Panc1 (cell line): ENCODE data around the gene PPM1H. TPM values are rescaled to one million over a fixed set of nuclear protein-coding genes. Genes with fewer than 3 reads are reported as not detected.
"Not testable (repeated sequence)": the region's sequence is repeated elsewhere in the genome, so short reads cannot be mapped to it uniquely, and the experiment has no call there.

Experiments
- ATAC-seq: fragments of 200-7000 bp; cut with Tn5 transposase; 2 replicates; pipeline ENCODE4 v1.9.1; 2020; ENCODE audit warnings: mild to moderate bottlenecking, moderate library complexity
- BruUV-seq: library from RNA; stranded (reverse); fragments of 400-500 nt; replicated peaks from 2 replicates; lab custom pipeline; 2021; lab: Mats Ljungman, UMichigan
- CTCF ChIA-PET: fragments of 300-600 bp; sonication (Branson Sonifier 250); formaldehyde crosslinking; loops from one replicate; lab custom pipeline; 2022; ENCODE audit warnings: antibody characterized with exemption; lab: Charles Lee
- POLR2A ChIA-PET: fragments of 300-600 bp; sonication (Branson Sonifier 250); formaldehyde crosslinking; loops from one replicate; lab custom pipeline; 2022; ENCODE audit warnings: antibody characterized with exemption; lab: Charles Lee
- DNase-seq: peaks from one replicate; pipeline ENCODE4 v3.0.0-alpha.2; 2010; ENCODE audit warnings: low read depth, low spot score
- H3K27ac ChIP-seq: 2 replicates; pipeline ENCODE4 v1.5.1; 2011; ENCODE audit warnings: mild to moderate bottlenecking, low read length, inconsistent platforms
- H3K27me3 ChIP-seq: fragments of 200-500 bp; sonication (Bioruptor generic); 2 replicates; pipeline ENCODE4 v1.6.0; 2014; ENCODE audit warnings: low read length, inconsistent platforms; ENCODE audit not compliant: control insufficient read depth, insufficient read depth
- H3K36me3 ChIP-seq: fragments of 200-500 bp; sonication (Bioruptor generic); 2 replicates; pipeline ENCODE4 v1.5.1; 2014; ENCODE audit warnings: inconsistent platforms, mild to moderate bottlenecking, low read length, moderate library complexity; ENCODE audit not compliant: control insufficient read depth, insufficient read depth
- H3K4me1 ChIP-seq: 2 replicates; pipeline ENCODE4 v1.5.1; 2011; ENCODE audit warnings: inconsistent platforms, mild to moderate bottlenecking, low read length, moderate library complexity; ENCODE audit not compliant: control insufficient read depth, insufficient read depth
- H3K4me3 ChIP-seq, 2 experiments: 2 replicates each; pipeline ENCODE4 v1.5.1; 2011 to 2012; ENCODE audit warnings: low read depth in 2 of 2, low read length in 2 of 2, mild to moderate bottlenecking in 2 of 2, inconsistent platforms in 1 of 2, moderate library complexity in 1 of 2
- H3K9me3 ChIP-seq: fragments of 200-500 bp; sonication (Bioruptor generic); 2 replicates; pipeline ENCODE4 v1.5.1; 2014; ENCODE audit warnings: low read depth, mild to moderate bottlenecking, inconsistent platforms, low read length, moderate library complexity; ENCODE audit not compliant: control insufficient read depth, insufficient read depth
- CTCF ChIP-seq: fragments of 450-650 bp; IDR thresholded peaks from 2 replicates; pipeline ENCODE4 v1.5.1; 2017; ENCODE audit warnings: mild to moderate bottlenecking
- POLR2AphosphoS5 ChIP-seq: IDR thresholded peaks from 2 replicates; pipeline ENCODE4 v1.6.1; 2012; ENCODE audit warnings: mild to moderate bottlenecking, low read depth, low read length, moderate library complexity
- REST ChIP-seq, 2 experiments: IDR thresholded peaks; 2 replicates each; pipeline ENCODE4 v1.6.1; 2011 to 2012; ENCODE audit warnings: low read depth in 2 of 2, control low read depth in 1 of 2, low read length in 1 of 2, mild to moderate bottlenecking in 1 of 2, moderate library complexity in 1 of 2; ENCODE audit not compliant: insufficient read depth in 1 of 2
- SIN3A ChIP-seq: IDR thresholded peaks from 2 replicates; pipeline ENCODE4 v1.6.1; 2012; ENCODE audit warnings: low read depth, mild to moderate bottlenecking, low read length, moderate library complexity, borderline replicate concordance; ENCODE audit not compliant: insufficient read depth
- TCF7L2 ChIP-seq: IDR thresholded peaks from 2 replicates; pipeline ENCODE4 v1.6.1; 2011; ENCODE audit warnings: mild to moderate bottlenecking, low read depth, low read length, inconsistent platforms
- in situ Hi-C: cut with HindIII; loops from 2 replicates; pipeline ENCODE4 v1.10.0; 2016; ENCODE audit warnings: low sequenced_read_pairs, low pct_unique_long_range_greater_than_20kb
- intact Hi-C: fragments of 100-400 bp; cut with micrococcal nuclease; formaldehyde crosslinking; loops from one replicate; pipeline ENCODE4 v1.10.0; 2022; ENCODE audit not compliant: unreplicated experiment
- total RNA-seq: library from RNA; stranded (reverse); gene quantifications from one replicate; pipeline ENCODE4 v1.2.1, GENCODE V29; 2021; ENCODE audit not compliant: unreplicated experiment

PPM1H gene
- total RNA-seq, 1 experiment from 2014 or later, result 22.9 TPM

- H3K27ac ChIP-seq, result no peak overlapping the region
- intact Hi-C loops, result no loop called here
- in situ Hi-C loops, result no loop called here
- no peaks in the 10 kb centered on the region for H3K36me3 ChIP-seq
- H3K4me3 ChIP-seq, result no peak overlapping the region
- CTCF ChIA-PET, result no interaction called here
- no peak for ATAC-seq
- no peak for TF ChIP-seq SIN3A
- TF ChIP-seq TCF7L2, result no peak
- TF ChIP-seq CTCF, result no peak
- no peaks in the 10 kb centered on the region for H3K4me1 ChIP-seq
- no peaks in the 10 kb centered on the region for H3K27me3 ChIP-seq
- POLR2A ChIA-PET, result interaction anchor here (0.5 to 0.7 kb wide), 2 partner anchors 52 to 308 kb away, joined by 3 to 5 read pairs; no protein-coding TSS in a partner anchor
- no peaks in the 10 kb centered on the region for H3K9me3 ChIP-seq
- BruUV-seq, result no TSS peak
- no peak for DNase-seq
Observed at GRCh38 chr12:62668782-62669181, 266.2 kb downstream of the PPM1H start.

GRCh38 chr12:62664951-62665350 is 270.0 kb downstream of the PPM1H start:
- intact Hi-C loops, H3K27ac ChIP-seq, ATAC-seq, DNase-seq, H3K4me1 ChIP-seq, POLR2A ChIA-PET, BruUV-seq, CTCF ChIA-PET, H3K9me3 ChIP-seq, H3K36me3 ChIP-seq, in situ Hi-C loops, H3K4me3 ChIP-seq, H3K27me3 ChIP-seq: not testable (repeated sequence)

- no peaks in the 10 kb centered on the region for H3K9me3 ChIP-seq
- no peaks in the 10 kb centered on the region for H3K36me3 ChIP-seq
- CTCF ChIA-PET, result no interaction called here
- in situ Hi-C loops, result no loop called here
- H3K27ac ChIP-seq, result no peak overlapping the region
- BruUV-seq, result no TSS peak
- no peak for TF ChIP-seq REST (IDR thresholded peaks at IDR 0.05; ENCODE audit: insufficient read depth in 1 of 2, low read depth in 2 of 2, low read length in 1 of 2)
- TF ChIP-seq TCF7L2, result no peak
- TF ChIP-seq SIN3A, result no peak
- TF ChIP-seq CTCF, result no peak
- TF ChIP-seq POLR2AphosphoS5, result no peak
- DNase-seq (no peak), ATAC-seq (no peak)
- POLR2A ChIA-PET, result no interaction called here
- no peaks in the 10 kb centered on the region for H3K27me3 ChIP-seq
- H3K4me3 ChIP-seq, result no peak overlapping the region
- intact Hi-C loops, result no loop called here
- no peaks in the 10 kb centered on the region for H3K4me1 ChIP-seq
Observed at GRCh38 chr12:62660756-62661155, 274.2 kb downstream of the PPM1H start.
